GM23338 (cell line): ENCODE data around the gene ATG9B. TPM values are rescaled to one million over a fixed set of nuclear protein-coding genes. Genes with fewer than 3 reads are reported as not detected.
A peak's percentile ranks its signal among the peaks of the same experiment; 100 is the strongest.

Experiments
- ATAC-seq: fragments of 200-7000 bp; cut with Tn5 transposase; 3 replicates; pipeline ENCODE4 v1.9.1; 2020
- DNase-seq: peaks from one replicate; pipeline ENCODE4 v3.0.0-alpha.2; 2015; ENCODE audit warnings: low spot score
- H2AFZ ChIP-seq: fragments of 200-600 bp; sonication (generic); 2 replicates; pipeline ENCODE4 v1.8.0; 2016; ENCODE audit warnings: antibody characterized with exemption, mild to moderate bottlenecking, moderate library complexity
- H3F3A ChIP-seq: fragments of 200-600 bp; sonication (generic); replicated peaks from 2 replicates; pipeline ENCODE4 v1.8.0; 2017; ENCODE audit warnings: antibody characterized with exemption, mixed run types, low read depth
- H3K27ac ChIP-seq: fragments of 200-600 bp; sonication (generic); 2 replicates; pipeline ENCODE4 v1.6.1; 2016; ENCODE audit warnings: low read depth
- H3K27me3 ChIP-seq: fragments of 200-600 bp; sonication (generic); 2 replicates; pipeline ENCODE4 v1.8.0; 2016; ENCODE audit warnings: mild to moderate bottlenecking, mixed run types, moderate library complexity; ENCODE audit not compliant: insufficient read depth
- H3K36me3 ChIP-seq: fragments of 200-600 bp; sonication (generic); 2 replicates; pipeline ENCODE4 v1.8.0; 2016; ENCODE audit warnings: mild to moderate bottlenecking; ENCODE audit not compliant: insufficient read depth
- H3K4me1 ChIP-seq: fragments of 200-600 bp; sonication (generic); 2 replicates; pipeline ENCODE4 v1.8.0; 2016; ENCODE audit warnings: mild to moderate bottlenecking, moderate library complexity; ENCODE audit not compliant: insufficient read depth
- H3K4me2 ChIP-seq: fragments of 200-600 bp; sonication (generic); 2 replicates; pipeline ENCODE4 v1.7.1; 2017; ENCODE audit warnings: mixed run types
- H3K4me3 ChIP-seq: fragments of 200-600 bp; sonication (generic); 2 replicates; pipeline ENCODE4 v1.6.1; 2016; ENCODE audit warnings: mixed run types
- H3K79me2 ChIP-seq: fragments of 200-600 bp; sonication (generic); replicated peaks from 2 replicates; pipeline ENCODE4 v1.8.0; 2017; ENCODE audit warnings: mild to moderate bottlenecking; ENCODE audit not compliant: insufficient read depth
- H3K9me2 ChIP-seq: fragments of 200-600 bp; sonication (generic); 2 replicates; pipeline ENCODE4 v1.8.0; 2017; ENCODE audit not compliant: insufficient read depth
- H4K20me1 ChIP-seq: fragments of 200-600 bp; sonication (generic); replicated peaks from 2 replicates; pipeline ENCODE4 v1.8.0; 2017; ENCODE audit warnings: mild to moderate bottlenecking; ENCODE audit not compliant: insufficient read depth
- H3K27ac Mint-ChIP-seq: 2 replicates; pipeline ENCODE4 v1.8.0; 2020; ENCODE audit warnings: inconsistent platforms, mild to moderate bottlenecking, moderate library complexity, mixed read lengths
- H3K27me3 Mint-ChIP-seq: 3 replicates; pipeline ENCODE4 v1.8.0; 2022; ENCODE audit warnings: low read depth, mild to moderate bottlenecking, moderate library complexity, mixed read lengths, inconsistent platforms; ENCODE audit not compliant: insufficient read depth, poor library complexity
- H3K36me3 Mint-ChIP-seq: 3 replicates; pipeline ENCODE4 v1.8.0; 2021; ENCODE audit warnings: low read depth, mild to moderate bottlenecking, inconsistent platforms, moderate library complexity, mixed read lengths
- H3K4me1 Mint-ChIP-seq: 3 replicates; pipeline ENCODE4 v1.8.0; 2020; ENCODE audit warnings: mild to moderate bottlenecking, inconsistent platforms, mixed read lengths
- H3K4me3 Mint-ChIP-seq: 3 replicates; pipeline ENCODE4 v1.8.0; 2021; ENCODE audit warnings: moderate library complexity, mild to moderate bottlenecking, inconsistent platforms, mixed read lengths
- H3K9me3 Mint-ChIP-seq: 3 replicates; pipeline ENCODE4 v1.8.0; 2020; ENCODE audit warnings: moderate library complexity, mild to moderate bottlenecking, inconsistent platforms, mixed read lengths
- CREB1 ChIP-seq: fragments of 250-450 bp; sonication (Bioruptor Pico); IDR thresholded peaks from 2 replicates; pipeline ENCODE4 v1.5.0; 2020; ENCODE audit warnings: low read depth, mild to moderate bottlenecking, moderate library complexity
- CTCF ChIP-seq, 2 experiments: fragments of 200-600 bp in 1 of 2; sonication (generic) in 1 of 2; conservative IDR thresholded peaks; 2 replicates each; pipeline versions ENCODE4 v1.5.1 to v1.6.1; 2016 to 2017; ENCODE audit warnings: antibody characterized with exemption in 2 of 2, low read depth in 2 of 2, mild to moderate bottlenecking in 2 of 2, moderate library complexity in 1 of 2
- ETS1 ChIP-seq: IDR thresholded peaks from 2 replicates; pipeline ENCODE4 v1.6.1; 2016; ENCODE audit warnings: antibody characterized with exemption
- EZH2 ChIP-seq: fragments of 200-600 bp; sonication (generic); IDR thresholded peaks from one replicate; pipeline ENCODE4 v1.8.0; 2017; ENCODE audit warnings: antibody characterized with exemption, mild to moderate bottlenecking, low read depth; ENCODE audit not compliant: unreplicated experiment
- EZH2phosphoT487 ChIP-seq: fragments of 200-600 bp; sonication (generic); IDR thresholded peaks from one replicate; pipeline ENCODE4 v1.8.1; 2018; ENCODE audit warnings: antibody characterized with exemption; ENCODE audit not compliant: unreplicated experiment
- NANOG ChIP-seq: IDR thresholded peaks from 2 replicates; pipeline ENCODE4 v1.6.1; 2016; ENCODE audit warnings: antibody characterized with exemption, borderline replicate concordance
- POLR2AphosphoS5 ChIP-seq: IDR thresholded peaks from 2 replicates; pipeline ENCODE4 v1.6.1; 2016; ENCODE audit warnings: antibody characterized with exemption, low read depth
- ZNF114 ChIP-seq: fragments of 250-450 bp; sonication (Bioruptor Pico); IDR thresholded peaks from 2 replicates; pipeline ENCODE4 v1.5.0; 2020; ENCODE audit warnings: mild to moderate bottlenecking, moderate library complexity
- ZNF331 ChIP-seq: fragments of 250-450 bp; sonication (Bioruptor Pico); IDR thresholded peaks from 2 replicates; pipeline ENCODE4 v1.5.0; 2020; ENCODE audit warnings: low read depth, mild to moderate bottlenecking, moderate library complexity
- ZNF462 ChIP-seq: fragments of 250-450 bp; sonication (Bioruptor Pico); IDR thresholded peaks from 2 replicates; pipeline ENCODE4 v1.5.0; 2020; ENCODE audit warnings: mild to moderate bottlenecking, moderate library complexity
- polyA plus RNA-seq: library from polyadenylated mRNA; unstranded; fragments of >200 nt; fragmentation: Nextera tagmentation; extraction: Ambion mirVana; gene quantifications from 2 replicates; pipeline ENCODE4 v1.2.1, GENCODE V29; 2016
- total RNA-seq: library from RNA; depleted of rRNA; stranded (reverse); fragments of >200 nt; shearing (Covaris generic); gene quantifications from 2 replicates; pipeline ENCODE4 v1.2.3, GENCODE V29; 2014

ATG9B gene
- total and polyA plus RNA-seq, 2 experiments from 2014 or later, result 1.2 to 3.4 TPM

DNA sequence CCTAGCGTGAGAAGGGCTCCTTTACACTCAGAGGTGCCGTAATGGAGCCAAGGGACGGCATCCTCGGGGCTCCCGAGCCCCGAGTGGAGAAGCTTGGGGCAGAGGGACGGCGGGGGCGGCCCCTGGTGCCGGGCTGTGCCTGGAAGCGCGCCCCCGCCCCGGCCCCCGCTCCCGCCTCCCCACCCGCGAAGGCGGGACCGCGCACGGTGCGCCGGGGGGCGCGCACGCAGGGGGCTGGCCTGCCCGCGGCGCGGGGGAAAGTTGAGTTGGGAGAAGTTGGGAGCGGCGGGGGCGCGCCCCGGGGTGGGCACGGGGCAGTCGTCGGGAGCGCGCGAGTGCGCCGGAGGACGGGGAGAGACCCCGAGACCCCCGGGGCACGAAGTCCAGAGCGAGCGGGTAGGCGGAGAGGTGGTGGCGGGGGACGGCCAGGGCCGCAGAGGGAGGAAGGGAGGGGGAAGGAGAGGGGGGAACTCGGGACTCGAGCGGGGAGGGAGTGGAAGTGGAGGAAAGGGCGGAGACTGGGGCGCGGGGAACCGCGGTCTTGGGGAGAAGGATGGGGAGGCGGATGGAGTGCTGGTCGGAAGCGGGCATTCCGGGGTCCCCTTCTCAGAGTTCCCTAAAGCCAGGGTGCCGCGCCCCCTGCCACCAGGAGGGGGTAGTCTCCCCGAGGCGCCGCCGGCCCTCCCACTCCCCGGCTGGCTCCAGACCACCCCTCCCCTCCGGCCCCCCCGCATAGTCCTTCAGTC, 35.2 kb upstream of the ATG9B start, which contains the start of gene SLC4A2:
Gene SLC4A2, plus strand, starts transcription at position 223 of the 746 bp plus-strand sequence. CDS start 2,399 bp downstream, outside the sequence.
- DNase-seq (peak; percentile 93), ATAC-seq (no peak)
- H3K27me3 ChIP-seq, result peaks cover 36% of the 10 kb centered on the region
- Mint-ChIP-seq H3K4me1 (peaks cover 47% of the 10 kb centered on the region), H3K9me3 (no peaks in the 10 kb centered on the region), H3K36me3 (peaks cover 4% of the 10 kb centered on the region; the same call in 1 of the 3 replicates), H3K27ac (0 out of 2 replicates have a peak within 1 kb of the TSS, but pooled peaks have one; percentile 40), H3K27me3 (peaks cover 45% of the 10 kb centered on the region), H3K4me3 (peak within 1 kb of the TSS; percentile 86)
- H3K27ac ChIP-seq, result no peak within 1 kb of the TSS
- peak within 1 kb of the TSS; percentile 95 for H3K4me2 ChIP-seq
- peak within 1 kb of the TSS; percentile 52 for H2AFZ ChIP-seq
- no peaks in the 10 kb centered on the region; the same call in 1 of the 2 replicates for H4K20me1 ChIP-seq
- H3K9me2 ChIP-seq, result no peaks in the 10 kb centered on the region
- H3K36me3 ChIP-seq, result peaks cover 2% of the 10 kb centered on the region; the same call in 1 of the 2 replicates
- H3K4me3 ChIP-seq, result peak within 1 kb of the TSS; percentile 99
- H3K4me1 ChIP-seq, result peaks cover 36% of the 10 kb centered on the region
- peaks cover 11% of the 10 kb centered on the region for H3K79me2 ChIP-seq
- H3F3A ChIP-seq, result peaks cover 14% of the 10 kb centered on the region
- TF ChIP-seq POLR2AphosphoS5, result peak; percentile 64; the same call in 1 of the 2 replicates
- no peak for TF ChIP-seq ETS1
- TF ChIP-seq ZNF114 (CRISPR knock-in tag), result no peak
- no peak for TF ChIP-seq EZH2
- no peak for TF ChIP-seq ZNF462 (CRISPR knock-in tag)
- TF ChIP-seq CTCF (conservative IDR thresholded peaks at IDR 0.05; ENCODE audit: low read depth in 2 of 2), result peak in 1 of 2 experiments; percentile 53; a peak in 3 of 4 replicates
- TF ChIP-seq NANOG, result no peak
- no peak for TF ChIP-seq EZH2phosphoT487
- TF ChIP-seq ZNF331 (CRISPR knock-in tag), result no peak
- no peak for TF ChIP-seq CREB1 (CRISPR knock-in tag)
